Ishikawa (cell line): ENCODE data around the gene SLC25A26.

ENCODE experiments used
- CEBPB ChIP-seq: IDR thresholded peaks from 2 replicates; pipeline ENCODE4 v1.6.1; 2012
- CREB1 ChIP-seq: IDR thresholded peaks from 2 replicates; pipeline ENCODE4 v1.6.1; 2012; ENCODE audit warnings: low read depth
- EGR1 ChIP-seq: IDR thresholded peaks from 2 replicates; pipeline ENCODE4 v1.6.1; 2012
- EP300 ChIP-seq: IDR thresholded peaks from 2 replicates; pipeline ENCODE4 v1.6.1; 2012; ENCODE audit warnings: borderline replicate concordance
- FOXM1 ChIP-seq: IDR thresholded peaks from 2 replicates; pipeline ENCODE4 v1.6.1; 2012; ENCODE audit warnings: low read depth, borderline replicate concordance
- NFIC ChIP-seq: IDR thresholded peaks from 2 replicates; pipeline ENCODE4 v1.6.1; 2012
- RAD21 ChIP-seq: IDR thresholded peaks from 2 replicates; pipeline ENCODE4 v1.6.1; 2012; ENCODE audit warnings: low read depth
- REST ChIP-seq: IDR thresholded peaks from 2 replicates; pipeline ENCODE4 v1.6.1; 2012; ENCODE audit warnings: low read depth, mild to moderate bottlenecking
- TAF1 ChIP-seq: IDR thresholded peaks from 2 replicates; pipeline ENCODE4 v1.6.1; 2012; ENCODE audit warnings: low read depth, mild to moderate bottlenecking
- TCF12 ChIP-seq: IDR thresholded peaks from 2 replicates; pipeline ENCODE4 v1.6.1; 2012; ENCODE audit warnings: low read depth
- TEAD4 ChIP-seq: IDR thresholded peaks from 2 replicates; pipeline ENCODE4 v1.6.1; 2012
- USF1 ChIP-seq: IDR thresholded peaks from 2 replicates; pipeline ENCODE4 v1.6.1; 2012
- YY1 ChIP-seq: IDR thresholded peaks from 2 replicates; pipeline ENCODE4 v1.6.1; 2012; ENCODE audit warnings: low read depth
- ZBTB7A ChIP-seq: IDR thresholded peaks from 2 replicates; pipeline ENCODE4 v1.6.1; 2012; ENCODE audit warnings: low read depth
- TF ChIP-seq, protein P1 (sequence below): IDR thresholded peaks from 2 replicates; pipeline ENCODE4 v1.6.1; 2012

Gene SLC25A26

DNA sequence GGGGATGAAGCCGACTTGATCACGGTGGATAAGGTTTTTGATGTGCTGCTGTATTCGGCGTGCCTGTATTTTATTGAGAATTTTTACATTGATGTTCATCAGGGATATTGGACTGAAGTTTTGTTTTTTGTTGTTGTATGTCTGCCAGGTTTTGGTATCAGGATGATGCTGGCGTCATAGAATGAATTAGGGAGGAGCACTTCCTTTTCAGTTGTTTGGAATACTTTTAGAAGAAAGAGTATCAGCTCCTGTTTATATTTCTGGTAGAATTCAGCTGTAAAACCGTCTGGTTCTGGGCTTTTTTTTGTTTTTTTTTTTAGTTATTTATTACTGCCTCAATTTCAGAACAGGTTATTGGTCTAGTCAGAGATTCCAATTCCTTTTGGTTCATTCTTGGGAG is 93.7 kb downstream of the SLC25A26 start:
- no peak for TF ChIP-seq RAD21
- no peak for TF ChIP-seq USF1
- TF ChIP-seq REST: no peak
- TF ChIP-seq CEBPB: no peak
- TF ChIP-seq CREB1: no peak
- TF ChIP-seq ZBTB7A: no peak
- TF ChIP-seq EP300: no peak
- no peak for TF ChIP-seq TAF1
- TF ChIP-seq FOXM1: no peak
- TF ChIP-seq YY1: no peak
- no peak for TF ChIP-seq TCF12
- no peak for TF ChIP-seq TEAD4
- TF ChIP-seq NFIC: no peak
- TF ChIP-seq, protein P1, sequence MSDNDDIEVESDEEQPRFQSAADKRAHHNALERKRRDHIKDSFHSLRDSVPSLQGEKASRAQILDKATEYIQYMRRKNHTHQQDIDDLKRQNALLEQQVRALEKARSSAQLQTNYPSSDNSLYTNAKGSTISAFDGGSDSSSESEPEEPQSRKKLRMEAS: no peak
- no peak for TF ChIP-seq EGR1

- TF ChIP-seq REST (no peak), YY1 (no peak), CEBPB (no peak), EP300 (no peak), ZBTB7A (no peak), TAF1 (no peak), TCF12 (no peak), USF1 (no peak), EGR1 (no peak), NFIC (no peak), FOXM1 (no peak)
- TF ChIP-seq, protein P1: no peak
Measured at GRCh38 chr3:66317750-66318376, 97.1 kb downstream of the SLC25A26 start.

DNA sequence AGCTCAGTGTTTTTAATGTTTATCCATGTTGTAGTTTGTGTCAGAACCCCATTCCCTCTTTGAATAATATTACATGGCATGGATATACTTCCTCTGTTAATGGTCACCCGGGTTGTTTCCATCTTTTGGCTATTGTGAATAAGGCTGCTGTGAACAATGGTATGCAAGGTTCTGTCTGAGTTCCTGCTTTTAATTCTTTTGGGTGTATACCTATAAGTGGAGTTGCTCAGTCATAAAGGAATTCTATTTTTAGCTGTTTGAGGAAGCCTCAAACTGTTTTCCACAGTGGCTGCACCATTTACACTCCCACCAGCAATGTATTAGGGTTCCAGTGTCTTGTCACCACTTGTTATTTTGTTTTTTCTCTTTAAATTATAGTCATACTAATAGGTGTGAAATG is 99.6 kb downstream of the SLC25A26 start:
- no peak for TF ChIP-seq EP300
- TF ChIP-seq EGR1: no peak
- no peak for TF ChIP-seq USF1
- TF ChIP-seq TCF12: no peak
- no peak for TF ChIP-seq REST
- TF ChIP-seq CEBPB: no peak
- TF ChIP-seq NFIC: no peak
- TF ChIP-seq TEAD4: no peak
- TF ChIP-seq RAD21: no peak
- no peak for TF ChIP-seq ZBTB7A
- TF ChIP-seq FOXM1: no peak
- TF ChIP-seq, protein P1: no peak
- TF ChIP-seq YY1: no peak

- no peak for TF ChIP-seq USF1
- no peak for TF ChIP-seq REST
- no peak for TF ChIP-seq TEAD4
- TF ChIP-seq CEBPB: no peak
- no peak for TF ChIP-seq YY1
- no peak for TF ChIP-seq RAD21
- TF ChIP-seq TAF1: no peak
- TF ChIP-seq EGR1: no peak
- no peak for TF ChIP-seq TCF12
- TF ChIP-seq NFIC: no peak
- no peak for TF ChIP-seq FOXM1
Measured at GRCh38 chr3:66322436-66322835, 101.6 kb downstream of the SLC25A26 start.
